Hematopoietic multipotent progenitor cell treated with erythropoietin and hydrocortisone succinate and interleukin-3 and kit ligand, for 4 days (in vitro differentiated cells): ENCODE measurements around the gene ARHGDIA.
A peak's percentile ranks its signal among the peaks of the same experiment; 100 is the strongest.

ENCODE experiments used
- DNase-seq: peaks from one replicate; pipeline ENCODE4 v3.0.0-alpha.2; 2015

Gene ARHGDIA

GRCh38 chr17:81905993-81906392 lies 34.9 kb upstream of the ARHGDIA start:
- no peak for DNase-seq

GRCh38 chr17:81905424-81905875 lies 34.3 kb upstream of the ARHGDIA start:
- DNase-seq, result no peak

DNA sequence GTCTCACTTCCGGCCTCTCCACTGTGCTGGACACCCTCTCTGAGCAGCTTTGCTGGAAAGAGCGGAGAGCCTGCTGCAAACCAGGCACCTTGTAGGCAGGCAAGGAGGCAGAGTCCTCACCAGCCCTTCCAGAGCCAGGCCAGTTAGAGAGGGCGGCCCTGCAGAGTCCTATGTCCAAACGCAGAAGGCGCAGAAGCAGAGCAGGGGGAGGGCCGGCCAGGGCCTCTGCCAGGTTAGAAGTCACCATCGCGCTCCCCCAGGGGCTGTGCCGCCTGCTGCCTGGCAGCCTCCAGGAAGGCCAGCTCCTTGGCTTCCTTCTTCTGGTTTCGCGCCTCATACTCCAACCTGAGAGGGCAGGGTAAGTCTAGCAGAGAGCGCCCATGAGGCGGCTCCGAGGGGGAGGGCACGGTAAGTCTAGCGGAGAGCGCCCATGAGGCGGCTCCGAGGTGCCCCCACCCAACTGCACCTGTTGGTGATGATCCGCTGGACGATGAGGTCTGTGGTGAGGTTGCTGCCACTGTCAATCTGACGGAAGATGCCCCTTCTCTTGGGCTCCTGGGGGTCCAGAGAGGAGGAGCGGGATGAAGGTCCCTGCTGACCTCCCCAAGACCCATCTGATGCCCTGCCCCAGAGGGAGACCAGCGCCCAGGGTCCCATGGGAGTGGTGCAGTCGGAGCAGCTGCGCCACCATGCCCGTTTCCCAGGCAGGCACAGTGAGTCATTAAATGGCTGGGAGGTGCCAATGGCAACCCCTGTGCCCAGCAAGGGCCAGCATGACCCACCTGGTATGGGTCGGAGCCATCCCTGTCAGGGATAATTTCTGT lies 33.7 kb upstream of the ARHGDIA start:
- DNase-seq, result no peak

- DNase-seq, result no peak
Observed at GRCh38 chr17:81903896-81904599, 32.9 kb upstream of the ARHGDIA start.

- no peak for DNase-seq
Observed at GRCh38 chr17:81903415-81903831, 32.3 kb upstream of the ARHGDIA start.

DNA sequence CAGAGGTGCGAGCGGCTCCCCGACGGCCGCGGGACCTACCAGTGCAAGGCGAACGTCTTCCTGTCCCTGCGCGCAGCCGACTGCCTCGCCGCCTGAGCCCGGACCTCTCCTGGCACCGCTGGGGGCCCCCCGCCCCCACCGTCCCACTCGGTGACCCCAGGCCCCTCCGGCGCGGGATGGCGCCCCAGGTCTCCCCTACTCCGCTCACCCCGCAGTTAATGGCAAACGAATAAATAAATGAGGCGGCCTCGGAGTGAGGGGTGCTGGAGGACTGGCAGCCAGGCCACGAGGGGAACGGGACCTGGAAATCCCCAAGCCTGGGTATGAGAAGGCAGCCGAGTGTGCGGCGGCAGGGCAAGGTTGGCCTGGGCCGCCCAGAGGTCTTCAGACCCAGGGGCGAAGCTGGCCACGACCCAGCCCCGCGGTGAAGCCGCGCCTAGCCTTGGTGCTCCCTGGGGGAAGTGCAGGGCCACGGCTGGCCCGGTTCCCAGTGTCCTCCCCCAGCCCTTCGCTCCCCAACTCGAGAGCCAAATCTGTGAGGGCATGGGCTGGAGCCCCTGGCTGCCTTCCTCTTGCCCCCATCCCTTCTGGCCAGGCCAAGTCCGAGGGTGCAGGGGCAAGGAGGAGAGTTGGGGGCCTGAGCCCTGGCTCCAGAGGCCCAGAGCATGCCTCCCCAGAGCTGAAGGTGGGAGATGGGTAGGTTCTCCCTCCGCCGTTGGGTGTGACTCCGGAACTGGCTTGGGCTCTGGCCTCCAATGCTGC lies 31.7 kb upstream of the ARHGDIA start:
- DNase-seq, result peak; percentile 41

DNA sequence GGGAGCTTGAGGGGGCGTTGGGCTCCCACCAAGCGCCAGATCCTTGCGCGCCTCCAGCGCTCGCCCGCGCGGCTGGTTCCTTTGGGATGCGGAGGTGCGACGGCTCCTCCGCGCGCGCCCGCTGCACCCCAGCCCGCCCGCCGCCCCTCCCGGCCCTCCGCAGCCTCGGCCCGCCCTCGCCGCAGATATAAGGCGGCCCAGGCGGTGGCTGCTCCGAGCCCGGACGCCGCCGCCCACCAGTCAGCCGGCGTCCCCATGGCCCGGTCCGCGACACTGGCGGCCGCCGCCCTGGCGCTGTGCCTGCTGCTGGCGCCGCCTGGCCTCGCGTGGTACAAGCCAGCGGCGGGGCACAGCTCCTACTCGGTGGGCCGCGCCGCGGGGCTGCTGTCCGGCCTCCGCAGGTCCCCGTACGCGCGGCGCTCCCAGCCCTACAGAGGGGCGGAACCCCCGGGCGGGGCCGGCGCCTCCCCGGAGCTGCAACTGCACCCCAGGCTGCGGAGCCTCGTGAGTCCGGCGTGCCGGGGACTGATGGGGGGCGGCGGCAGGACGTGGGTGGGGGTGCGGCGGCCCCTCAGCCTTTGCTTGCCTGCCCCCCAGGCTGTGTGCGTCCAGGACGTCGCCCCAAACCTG lies 31.0 kb upstream of the ARHGDIA start, which contains the start of gene NPB:
TSS of gene NPB (plus strand) at position 216 of the 630 bp plus-strand sequence. CDS start at position 256, 40 bp downstream.
- peak; percentile 77 for DNase-seq

DNA sequence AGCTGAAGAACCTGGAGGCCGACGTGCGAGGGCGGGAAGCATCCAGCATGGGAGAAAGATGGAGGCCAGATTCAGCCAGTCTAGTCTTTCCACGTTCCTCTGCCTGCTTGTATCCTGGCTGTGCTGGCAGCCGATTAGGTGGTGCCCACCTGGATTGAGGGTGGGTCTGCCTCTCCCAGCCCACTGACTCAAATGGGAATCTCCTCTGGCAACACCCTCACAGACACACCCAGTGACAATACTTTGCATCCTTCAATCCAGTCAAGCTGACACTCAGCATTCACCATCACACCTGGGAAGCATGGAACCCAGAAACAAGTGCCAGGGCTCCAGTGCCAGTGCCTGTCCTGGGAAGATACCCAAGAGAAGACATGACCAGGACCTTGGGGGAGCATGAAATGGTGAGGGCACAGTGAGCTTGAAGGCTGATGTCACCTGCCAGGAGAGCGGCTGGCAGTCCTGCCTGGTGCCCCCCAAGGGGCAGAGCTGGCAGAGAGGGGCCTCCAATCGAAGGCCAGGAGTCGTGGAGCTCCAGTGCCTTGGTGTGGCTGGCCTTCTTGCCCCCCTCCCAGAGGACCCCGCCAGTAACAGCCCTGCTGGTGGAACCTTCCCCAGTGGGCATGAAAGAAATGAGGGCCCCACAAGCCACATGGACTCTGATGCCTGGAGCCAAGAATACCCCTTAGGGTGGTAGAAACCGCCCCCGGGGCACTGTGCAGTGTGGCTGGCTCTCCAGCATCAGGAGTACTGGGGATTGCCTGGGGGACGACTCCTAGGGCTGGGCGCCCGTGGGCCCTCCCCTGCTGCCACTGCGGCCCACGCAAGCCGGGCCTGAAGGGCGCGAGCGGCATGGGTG lies 30.3 kb upstream of the ARHGDIA start:
- DNase-seq, result no peak

GRCh38 chr17:81900181-81900820 lies 29.2 kb upstream of the ARHGDIA start:
- DNase-seq, result no peak

GRCh38 chr17:81899514-81900166 lies 28.5 kb upstream of the ARHGDIA start:
- DNase-seq, result no peak

- DNase-seq, result no peak
Observed at GRCh38 chr17:81898885-81899284, 27.7 kb upstream of the ARHGDIA start.

DNA sequence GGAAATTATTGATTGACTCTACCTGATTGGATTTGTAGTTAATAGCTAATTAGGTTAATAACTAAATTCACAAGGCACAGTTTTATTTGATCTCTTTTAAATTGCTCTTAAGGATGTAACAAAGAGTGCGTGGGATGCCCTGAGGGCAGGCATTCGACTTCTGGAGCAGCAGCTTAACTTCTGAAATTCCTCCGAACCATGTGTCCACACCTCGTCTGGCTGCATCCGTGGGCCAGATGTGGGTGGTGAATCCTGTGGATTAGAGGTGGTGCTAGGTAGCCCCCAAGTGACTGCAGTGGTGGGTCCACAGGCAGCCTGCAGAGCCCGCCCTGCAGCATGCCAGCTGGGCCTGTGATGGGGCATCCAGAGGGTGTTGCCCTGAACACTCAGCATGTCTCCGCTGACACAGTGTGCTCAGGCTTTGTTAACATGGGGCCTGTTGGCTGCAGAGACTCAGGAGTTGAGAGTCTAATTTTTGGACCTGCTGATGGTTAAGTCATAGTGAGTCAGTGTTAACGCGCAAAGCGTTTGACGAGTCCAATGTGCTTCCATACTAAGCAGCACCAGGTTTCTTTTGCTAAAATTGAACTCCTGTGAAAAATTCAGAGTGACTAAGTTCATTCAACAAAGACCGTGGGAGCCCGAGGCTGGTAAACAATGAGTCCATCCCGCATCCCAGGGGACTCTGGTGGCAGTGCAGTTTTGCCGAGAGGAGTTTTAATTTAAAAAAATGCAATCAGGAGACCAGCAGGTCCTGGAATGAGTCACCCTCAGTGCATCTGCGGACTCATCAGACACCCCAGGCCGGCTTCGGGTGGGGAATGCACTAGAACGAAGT lies 27.1 kb upstream of the ARHGDIA start:
- DNase-seq, result no peak

GRCh38 chr17:81895400-81895799 lies 24.3 kb upstream of the ARHGDIA start:
- no peak for DNase-seq

- DNase-seq, result no peak
Observed at GRCh38 chr17:81891303-81891552, 20.1 kb upstream of the ARHGDIA start.

DNA sequence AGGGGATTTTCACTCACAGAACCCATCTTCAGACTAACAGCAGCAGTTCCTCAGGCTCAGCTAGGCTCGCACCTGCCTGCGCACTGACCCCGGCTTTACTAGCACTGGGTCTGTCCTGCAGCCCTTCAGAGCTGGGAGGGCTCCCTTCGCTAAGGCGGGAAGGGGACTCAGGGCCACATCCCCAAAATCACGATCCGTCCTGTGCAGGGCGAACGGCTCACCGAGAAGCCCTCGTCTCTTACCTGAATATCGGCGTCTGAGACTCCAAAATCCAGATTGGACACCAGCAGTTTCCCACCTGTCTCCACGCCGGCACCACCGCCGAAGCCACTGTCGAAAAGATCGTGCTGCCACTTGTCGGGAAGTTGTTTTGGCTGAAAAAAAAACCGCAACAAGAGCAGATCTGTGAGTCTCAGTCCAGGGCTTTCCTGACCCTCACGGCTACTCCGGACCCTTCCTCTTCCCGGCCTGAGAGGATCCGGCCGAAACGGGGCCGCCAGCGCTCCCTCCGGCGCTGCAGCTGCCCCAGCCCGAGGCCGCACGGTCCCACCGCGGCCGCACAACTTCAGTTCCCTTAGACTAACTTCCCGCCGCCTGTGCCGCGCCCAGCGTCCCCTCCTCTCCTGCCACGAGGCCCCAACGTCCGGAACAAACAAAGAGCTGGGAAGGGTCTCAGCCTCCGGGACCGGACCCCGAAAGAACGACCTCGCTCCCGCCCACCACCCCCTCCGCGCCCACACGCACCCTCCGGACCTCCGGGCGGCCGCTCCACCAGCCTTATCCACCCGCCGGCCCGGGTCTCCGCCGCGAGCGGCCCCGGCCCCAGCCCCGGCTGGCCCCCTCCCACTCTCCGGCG lies 19.5 kb upstream of the ARHGDIA start:
- peak; percentile 66 for DNase-seq

GRCh38 chr17:81889602-81890001 lies 18.5 kb upstream of the ARHGDIA start:
- no peak for DNase-seq

- DNase-seq, result no peak
Observed at GRCh38 chr17:81888988-81889595, 18.0 kb upstream of the ARHGDIA start.

DNA sequence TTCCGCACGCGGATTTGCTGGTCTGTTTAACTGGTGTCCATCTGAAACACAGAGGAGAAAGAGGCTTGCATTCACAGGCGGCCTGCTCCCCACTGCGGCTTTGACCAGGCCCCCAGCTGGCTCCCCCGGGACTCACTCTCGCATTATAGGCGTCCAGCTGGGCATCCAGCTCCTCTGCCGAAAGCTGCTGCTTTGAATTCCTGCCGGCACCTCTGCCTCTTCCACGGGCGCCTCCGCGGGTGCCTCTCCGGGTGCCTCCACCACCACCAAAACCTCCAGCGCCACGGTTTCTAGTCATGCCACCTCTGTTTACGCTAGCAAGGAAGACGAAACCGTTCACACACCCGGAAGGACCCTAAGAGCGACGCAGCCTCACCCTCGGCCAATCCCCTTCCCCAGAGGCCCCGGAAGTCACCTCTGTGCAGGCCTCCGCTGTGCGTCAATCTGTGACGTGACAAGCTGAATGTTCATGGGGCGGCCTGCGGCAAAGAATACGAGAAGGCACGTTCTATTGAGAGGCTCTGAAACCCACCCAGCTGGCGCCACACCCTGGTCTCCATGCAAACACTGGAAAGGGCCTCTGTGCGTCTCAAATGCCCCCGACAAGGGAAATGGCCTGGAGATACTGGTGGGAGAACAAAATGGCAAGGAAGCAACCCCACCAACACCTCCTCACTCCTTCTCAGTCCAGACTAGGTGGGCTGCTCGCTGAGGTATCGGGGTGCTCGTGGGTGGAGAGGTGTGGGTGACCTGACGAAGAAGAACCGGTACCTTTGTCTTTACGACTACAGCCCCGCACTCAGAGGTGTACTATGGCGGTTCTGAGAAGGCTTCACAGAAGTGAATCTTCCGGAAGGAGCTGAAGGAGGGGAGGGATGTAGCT lies 17.2 kb upstream of the ARHGDIA start:
- DNase-seq, result no peak
